HG02938 (cell line): ENCODE measurements around the gene PRSS23.

Experiments
- ATAC-seq: cut with Tn5 transposase; IDR thresholded peaks from one replicate; pipeline ENCODE4 v1.9.1; 2021; ENCODE audit warnings: mild to moderate bottlenecking, moderate library complexity; ENCODE audit not compliant: unreplicated experiment

Gene PRSS23

DNA sequence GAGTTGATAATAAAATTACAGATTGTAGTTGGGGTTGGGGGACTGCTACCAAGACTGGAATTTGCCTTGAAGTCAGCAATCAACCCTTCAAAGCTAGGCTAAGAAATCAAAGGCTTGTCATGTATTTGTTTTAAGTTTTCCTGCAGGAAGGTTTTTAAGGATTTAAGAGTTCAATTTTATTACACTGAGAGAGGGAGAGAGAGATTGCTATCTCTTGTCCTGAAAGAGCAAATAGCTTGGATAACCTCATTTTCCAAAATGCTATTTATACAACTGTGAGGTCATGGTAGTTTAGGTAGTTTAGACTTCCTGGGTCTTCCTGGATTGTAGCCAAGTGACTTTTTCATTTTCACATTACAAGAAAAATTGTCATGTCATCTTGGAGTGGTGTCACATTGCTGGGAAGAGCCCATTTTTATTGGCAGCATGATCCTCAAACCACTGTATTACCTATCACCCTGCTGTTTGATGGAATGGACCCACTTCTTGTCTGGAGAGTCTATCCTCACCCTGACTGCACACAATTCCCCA is 10.1 kb upstream of the PRSS23 start:
- no peak for ATAC-seq

DNA sequence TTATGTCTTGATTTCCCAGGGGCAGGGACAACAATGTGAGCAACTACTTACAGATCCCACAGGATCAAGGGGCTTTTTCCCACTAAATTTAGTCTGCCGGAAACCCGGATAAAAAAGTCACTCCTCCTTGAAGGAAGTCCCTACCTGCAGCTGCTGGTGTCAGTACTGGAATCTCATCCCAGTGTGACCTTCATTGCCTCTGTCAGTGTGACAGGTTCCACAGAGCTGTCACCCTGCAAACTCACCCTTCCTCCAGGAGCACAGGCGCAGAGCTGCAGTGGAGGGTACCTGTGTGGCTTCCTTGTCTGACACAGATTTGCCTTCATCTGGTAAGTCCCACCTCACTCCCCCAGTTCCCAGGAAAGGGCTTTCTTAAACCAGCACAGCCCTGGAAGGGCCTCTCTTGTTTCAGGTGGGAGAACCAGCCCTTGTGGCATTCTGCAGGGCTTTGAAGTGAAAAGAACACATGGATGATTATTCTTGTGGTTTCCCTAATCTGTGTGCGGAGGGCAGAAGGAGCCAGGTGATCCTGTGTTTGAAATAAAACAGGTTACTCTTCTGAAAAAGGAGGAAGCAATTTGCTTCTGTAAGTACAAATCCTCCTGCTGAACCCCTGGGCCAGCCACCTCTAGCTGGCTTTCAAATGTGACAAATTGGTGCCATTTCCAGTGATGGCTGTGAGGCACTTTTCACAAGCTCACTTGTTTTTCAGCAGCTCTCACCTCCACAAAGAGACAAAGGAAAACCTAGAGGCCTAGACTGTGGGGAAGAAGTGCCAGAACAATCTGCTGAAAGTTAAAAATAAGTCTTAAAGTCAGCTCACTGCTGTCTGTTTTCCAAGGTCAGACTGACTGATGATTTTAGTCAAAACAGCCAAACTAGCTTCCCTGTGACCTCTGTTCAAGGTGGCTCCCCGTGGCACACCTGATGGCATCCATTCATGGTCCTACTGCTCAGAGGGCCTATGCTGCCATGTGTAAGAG is 9.2 kb upstream of the PRSS23 start:
- ATAC-seq = no peak

DNA sequence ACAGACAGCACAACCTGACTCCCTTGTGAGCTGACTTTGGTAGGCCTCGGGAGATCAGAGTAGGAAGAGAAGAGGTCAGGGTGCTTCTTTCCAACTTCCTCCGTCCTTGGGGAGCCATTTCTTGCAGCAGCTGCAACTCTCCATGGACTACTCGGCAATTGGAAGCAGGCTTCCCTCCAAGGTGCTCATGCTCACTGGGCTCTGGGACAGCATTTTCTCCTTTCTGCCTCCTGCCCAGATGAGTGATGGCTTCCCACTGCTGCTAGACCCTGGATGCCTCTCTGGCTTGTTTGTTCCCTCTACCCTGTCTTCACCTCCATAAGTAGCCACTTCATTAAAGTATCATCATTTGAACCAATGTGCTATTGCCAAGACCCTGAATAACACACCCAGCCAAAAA is 8.2 kb upstream of the PRSS23 start:
- no peak for ATAC-seq

DNA sequence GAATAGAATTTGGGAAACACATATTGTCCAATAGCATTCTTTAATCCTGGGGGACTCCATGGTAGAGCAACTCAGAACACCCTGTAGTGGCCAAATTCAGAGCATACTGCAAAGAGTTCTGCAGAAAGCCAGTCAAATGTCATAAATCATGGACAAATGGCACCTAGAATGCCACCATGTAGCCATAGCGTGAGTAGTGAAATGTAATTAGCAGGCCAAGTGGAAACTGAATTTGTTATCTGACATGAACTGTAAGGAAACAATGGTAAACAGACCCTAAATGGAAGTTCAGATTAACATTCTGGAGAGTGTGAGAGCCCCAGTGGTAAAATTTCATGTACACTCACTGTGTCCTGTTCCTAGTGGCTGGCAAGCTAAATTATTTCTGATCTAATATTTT is 7.0 kb upstream of the PRSS23 start:
- ATAC-seq = no peak

DNA sequence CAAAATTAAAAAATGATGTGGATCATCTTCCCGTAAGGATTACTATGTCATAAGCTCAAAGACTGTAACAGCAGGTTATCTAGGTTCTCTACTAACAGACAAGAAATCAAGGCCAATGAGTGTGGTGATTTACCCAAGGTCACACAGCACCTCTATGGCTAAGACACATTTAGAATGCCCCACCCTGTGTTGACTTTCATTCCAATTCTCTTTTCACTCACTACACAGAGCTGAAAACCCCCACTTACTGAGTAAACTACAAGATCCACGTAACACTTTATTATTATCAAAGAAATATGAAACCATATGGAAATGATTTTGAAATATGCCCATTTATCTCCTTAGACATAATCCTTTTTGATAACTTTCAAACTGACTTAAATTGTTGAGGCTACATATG is 4.8 kb upstream of the PRSS23 start:
- ATAC-seq = no peak

DNA sequence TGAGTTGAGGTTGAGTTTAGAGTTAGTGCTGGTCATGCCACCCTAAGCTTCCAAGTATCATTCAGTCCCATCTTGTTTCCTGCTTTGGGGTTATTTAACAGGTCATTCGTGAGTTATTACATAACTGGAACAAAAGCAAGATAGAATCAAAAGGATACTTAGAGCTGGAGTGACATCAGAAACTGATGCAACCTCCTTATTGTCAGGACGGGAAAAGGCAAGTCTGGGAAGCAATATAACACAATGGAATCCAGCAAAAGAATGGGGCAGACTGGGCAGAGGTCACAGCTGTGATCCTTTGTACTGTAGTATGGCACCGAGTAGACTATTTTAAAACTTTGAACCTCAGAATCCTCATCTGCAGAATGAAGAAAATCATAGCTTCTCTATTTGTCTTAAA is 4.4 kb upstream of the PRSS23 start:
- no peak for ATAC-seq

DNA sequence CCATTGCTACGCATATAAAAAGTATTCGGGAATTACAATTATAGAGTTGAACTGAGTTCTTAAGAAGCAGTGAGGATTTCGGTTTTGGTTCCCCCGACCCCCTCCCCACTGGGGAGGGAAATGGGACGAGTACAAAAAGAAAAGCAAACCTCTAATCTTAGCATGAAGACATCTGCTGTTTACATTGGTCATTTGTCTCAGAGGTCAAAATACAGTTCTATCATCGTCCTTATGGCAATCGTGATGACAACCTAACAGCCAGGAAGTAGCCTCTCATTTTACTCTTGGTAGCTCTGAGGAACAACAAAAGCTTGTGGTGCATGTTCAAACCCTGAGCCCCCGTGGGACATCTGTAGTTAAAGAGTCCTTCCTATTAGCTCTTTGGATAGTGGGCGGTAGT is 3.2 kb upstream of the PRSS23 start:
- no peak for ATAC-seq

DNA sequence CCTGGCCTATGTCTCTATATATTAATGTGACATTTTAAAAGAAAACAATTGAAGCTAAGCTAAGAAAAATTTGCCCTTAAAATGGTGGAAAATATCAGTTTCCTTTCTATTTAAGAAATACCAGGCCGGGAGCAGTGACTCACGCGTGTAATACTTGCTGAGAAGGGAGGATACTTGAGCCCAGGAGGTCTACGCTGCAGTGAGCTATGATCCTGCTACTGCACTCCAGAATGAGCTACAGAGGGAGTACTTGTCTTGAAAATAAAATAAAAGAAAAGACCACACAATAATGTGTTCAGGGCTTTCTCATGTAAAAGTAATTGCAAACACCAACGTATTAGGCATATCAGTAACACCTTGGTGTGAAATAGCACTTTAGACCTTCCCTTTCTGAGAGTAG is 1.4 kb upstream of the PRSS23 start:
- no peak for ATAC-seq

DNA sequence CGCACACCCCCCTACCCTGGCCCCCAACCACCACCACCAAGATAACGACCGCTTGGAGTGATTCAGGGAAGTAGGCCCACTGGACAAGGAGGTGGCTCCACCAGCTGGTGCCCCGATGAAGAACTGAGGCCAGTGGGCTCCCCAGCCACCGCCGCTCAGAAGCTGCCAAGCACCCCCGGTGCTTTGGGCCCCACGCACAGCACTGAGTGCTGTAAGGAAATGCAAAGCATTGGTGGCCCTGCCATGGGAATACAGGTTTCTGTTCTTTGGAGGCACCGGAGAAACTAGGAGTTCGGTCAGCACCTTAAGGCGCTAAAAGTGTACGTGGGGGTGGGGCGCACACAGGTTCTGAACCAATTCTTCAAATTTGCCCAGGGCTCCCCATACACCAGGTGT is 664 bp upstream of the PRSS23 start:
- no peak for ATAC-seq

DNA sequence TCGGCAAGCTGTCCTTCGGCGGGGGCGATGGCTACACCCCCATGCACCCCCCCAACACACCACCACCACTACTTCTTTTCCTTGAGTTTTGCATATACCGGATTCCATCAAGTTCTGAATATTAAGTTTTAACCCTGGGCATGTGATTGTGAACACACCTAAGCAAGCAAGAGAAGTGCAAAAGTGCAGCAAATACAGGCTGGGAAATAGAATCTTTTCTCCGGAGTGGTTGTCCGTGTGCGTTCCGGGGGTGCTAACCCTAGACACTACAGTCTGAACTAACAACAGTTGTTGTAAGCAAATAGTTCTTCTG is 574 bp downstream of the PRSS23 start:
- no peak for ATAC-seq

DNA sequence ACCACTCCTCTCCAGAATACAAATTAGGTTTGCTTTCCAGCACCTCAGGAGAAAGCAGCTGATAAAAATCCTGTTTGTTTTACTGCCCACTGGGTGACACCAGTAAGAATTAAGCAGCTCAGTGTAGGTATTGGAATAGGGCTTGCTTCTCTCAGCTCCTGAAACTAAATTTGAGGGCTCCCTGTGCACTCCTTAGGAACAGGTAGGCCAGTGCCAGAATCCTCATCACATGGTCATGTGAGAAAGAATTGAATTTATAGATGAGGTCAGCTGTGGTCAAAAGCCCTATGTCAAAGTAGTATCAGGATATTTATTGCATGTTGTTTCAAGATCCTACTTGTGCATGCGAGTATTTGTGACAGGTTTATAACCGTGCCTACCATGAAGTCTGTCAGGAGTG is 1.0 kb downstream of the PRSS23 start:
- ATAC-seq = no peak

DNA sequence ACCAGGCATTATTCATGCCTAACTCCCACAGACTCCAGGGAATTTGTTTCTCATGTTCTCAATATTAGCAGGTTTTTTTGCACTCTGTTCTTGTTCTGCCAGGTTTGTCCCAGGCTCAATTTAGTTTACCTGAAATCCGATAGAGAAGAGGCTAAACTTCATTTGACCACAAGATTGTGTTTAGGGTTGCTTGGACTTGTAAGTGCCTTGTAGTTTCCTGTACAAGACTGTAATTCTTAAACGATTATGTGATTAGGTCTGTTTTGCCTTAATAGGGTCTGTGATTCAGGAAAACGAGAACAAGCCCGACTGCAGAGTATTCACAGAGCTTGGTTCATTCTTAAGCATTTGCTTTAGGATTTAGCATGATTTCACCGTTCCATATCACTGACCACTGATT is 1.8 kb downstream of the PRSS23 start:
- ATAC-seq = no peak

DNA sequence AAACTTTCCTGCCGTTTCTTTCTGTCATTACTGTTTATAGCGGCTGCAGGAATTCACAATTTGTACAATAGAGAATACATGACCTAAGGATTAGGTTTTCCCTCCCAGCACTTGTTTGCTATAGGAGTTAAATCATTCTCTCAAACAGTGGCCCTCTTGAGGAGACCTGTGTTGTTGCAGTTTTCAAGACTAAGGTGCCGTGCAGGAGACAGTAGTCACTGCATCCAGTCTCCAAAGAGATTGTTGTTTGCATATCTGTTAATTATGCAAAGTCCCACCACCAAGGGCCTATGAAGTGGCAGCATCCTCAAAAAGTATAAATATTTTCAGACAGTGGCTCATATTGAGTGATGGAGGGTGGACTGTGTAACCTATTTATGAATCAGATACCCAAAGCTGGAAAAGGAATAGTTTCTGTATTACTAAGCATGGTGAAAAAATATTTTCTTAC is 2.3 kb downstream of the PRSS23 start:
- ATAC-seq = peak; percentile 61

DNA sequence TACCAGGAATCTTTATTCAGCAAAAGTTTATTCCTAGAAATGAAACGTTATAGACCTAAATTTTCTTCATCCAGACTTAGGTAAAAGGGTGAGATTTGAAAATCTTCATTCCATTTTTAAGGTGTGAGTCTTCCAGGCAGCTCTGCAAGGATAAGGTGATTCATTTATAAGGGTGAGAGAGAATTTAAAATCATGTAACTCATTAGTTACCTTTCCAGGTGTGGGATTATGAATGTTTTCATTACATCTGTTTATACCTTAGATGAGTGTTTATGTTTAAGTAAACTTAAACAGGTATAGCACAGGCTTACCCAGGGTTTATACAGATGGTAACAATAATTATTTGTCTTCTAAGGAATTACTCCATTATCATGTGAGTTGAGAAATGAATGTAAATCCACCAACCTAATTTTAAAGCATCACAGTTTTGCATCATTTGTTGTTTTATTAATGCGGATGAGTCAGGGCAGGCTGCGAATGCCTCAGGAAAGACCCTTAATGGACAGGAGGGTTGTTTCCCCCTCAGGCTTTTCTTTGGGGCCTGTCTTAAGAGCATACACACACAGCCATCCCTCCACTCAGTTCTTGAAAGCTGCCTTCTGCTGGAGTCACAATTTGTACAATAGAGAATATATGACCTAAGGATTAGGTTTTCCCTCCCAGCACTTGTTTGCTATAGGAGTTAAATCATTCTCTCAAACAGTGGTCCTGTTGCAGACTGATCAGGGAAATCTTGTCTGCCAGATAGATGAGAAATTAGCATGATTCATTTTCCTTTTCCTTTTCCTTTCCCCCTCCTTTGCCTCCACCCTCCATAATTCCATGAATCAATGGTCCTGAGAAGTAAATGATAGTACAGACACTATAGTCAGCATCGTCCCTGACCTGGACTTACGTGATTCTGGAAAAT is 3.0 kb downstream of the PRSS23 start:
- no peak for ATAC-seq

DNA sequence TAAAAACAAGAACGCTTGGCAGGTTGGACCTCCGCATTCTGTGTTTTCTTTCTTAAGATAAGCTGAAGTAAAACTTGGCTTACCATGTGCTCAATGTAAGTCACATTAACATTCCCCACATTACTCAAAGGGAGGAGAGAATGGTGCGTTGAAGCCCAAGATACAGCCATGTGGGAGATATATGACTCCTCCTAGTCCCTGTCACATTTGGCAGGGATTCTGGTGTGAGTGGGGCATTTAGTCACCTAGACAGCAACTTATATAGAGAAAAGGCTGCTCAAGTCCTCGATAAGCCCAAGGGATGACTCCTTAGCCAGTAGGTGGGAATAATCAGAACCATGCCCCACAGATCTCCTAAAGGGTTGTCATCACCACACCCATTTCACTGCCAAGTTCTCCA is 4.6 kb downstream of the PRSS23 start:
- ATAC-seq = no peak

DNA sequence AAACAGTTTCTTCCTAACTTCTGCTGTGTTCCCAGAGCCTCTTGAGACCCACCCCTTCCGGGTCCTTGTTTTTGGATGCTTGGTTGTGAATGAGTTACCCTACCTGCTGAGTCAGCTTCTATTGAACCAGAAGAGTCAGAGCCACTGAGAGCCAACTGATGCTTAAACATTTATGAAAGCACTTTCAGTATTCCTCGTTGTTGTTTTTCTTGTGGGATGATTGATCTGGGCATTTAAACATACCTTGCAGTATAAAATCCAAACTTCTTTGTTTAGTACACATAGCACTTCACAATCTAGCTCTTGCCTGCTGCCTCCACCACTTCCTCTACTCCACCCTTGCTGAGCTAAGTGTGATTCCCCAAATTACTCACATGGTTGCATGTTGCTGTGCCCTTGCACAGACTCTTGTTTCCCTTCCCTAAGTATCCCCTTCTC is 5.5 kb downstream of the PRSS23 start:
- peak; percentile 81 for ATAC-seq

DNA sequence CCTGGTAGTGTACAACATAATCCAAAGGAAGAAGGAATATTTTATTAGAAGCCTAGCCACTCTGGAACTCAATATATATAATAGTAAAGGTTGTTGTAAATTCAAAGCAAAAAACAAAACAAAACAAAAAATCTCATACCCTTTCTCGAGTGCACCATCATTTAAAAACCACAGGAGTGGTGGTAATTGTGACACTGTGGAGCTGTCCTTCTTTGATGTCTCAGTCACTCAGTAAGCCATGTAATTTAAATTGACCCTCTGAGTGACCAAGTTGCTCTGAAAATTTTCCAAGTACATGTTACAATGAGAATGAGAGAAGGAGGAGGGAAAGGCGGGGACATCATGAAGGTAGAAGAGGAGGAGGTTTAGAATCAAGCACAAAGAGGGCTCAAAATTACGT is 6.6 kb downstream of the PRSS23 start:
- ATAC-seq = no peak

DNA sequence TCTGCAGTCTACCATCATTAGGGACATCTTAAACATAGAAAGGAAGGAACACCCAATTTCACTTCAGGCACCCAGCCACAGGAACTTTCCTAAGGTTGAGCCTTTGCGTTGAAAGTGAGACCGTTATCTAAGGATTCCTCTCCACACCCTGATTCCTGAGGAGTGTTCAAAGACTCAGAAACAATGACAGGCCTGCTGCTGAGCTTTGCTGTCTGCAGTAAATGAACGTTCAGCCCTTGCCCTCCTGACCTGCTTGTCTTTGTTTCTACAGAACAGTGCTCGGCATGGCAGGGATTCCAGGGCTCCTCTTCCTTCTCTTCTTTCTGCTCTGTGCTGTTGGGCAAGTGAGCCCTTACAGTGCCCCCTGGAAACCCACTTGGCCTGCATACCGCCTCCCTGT is 7.0 kb downstream of the PRSS23 start:
- ATAC-seq = no peak

DNA sequence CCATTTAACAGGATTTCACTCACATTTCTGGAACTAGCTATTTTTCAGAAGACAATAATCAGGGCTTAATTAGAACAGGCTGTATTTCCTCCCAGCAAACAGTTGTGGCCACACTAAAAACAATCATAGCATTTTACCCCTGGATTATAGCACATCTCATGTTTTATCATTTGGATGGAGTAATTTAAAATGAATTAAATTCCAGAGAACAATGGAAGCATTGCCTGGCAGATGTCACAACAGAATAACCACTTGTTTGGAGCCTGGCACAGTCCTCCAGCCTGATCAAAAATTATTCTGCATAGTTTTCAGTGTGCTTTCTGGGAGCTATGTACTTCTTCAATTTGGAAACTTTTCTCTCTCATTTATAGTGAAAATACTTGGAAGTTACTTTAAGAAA is 9.2 kb downstream of the PRSS23 start:
- ATAC-seq = no peak

DNA sequence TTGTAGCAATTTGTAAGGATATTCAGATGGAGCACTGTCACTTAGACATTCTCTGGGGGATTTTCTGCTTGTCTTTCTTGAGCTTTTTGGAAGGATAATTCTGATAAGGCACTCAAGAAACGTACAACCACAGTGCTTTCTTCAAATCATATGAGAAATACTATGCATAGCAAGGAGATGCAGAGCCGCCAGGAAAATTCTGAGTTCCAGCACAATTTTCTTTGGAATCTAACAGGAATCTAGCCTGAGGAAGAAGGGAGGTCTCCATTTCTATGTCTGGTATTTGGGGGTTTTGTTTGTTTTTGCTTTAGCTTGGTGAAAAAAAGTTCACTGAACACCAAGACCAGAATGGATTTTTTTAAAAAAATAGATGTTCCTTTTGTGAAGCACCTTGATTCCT is 9.9 kb downstream of the PRSS23 start:
- no peak for ATAC-seq

DNA sequence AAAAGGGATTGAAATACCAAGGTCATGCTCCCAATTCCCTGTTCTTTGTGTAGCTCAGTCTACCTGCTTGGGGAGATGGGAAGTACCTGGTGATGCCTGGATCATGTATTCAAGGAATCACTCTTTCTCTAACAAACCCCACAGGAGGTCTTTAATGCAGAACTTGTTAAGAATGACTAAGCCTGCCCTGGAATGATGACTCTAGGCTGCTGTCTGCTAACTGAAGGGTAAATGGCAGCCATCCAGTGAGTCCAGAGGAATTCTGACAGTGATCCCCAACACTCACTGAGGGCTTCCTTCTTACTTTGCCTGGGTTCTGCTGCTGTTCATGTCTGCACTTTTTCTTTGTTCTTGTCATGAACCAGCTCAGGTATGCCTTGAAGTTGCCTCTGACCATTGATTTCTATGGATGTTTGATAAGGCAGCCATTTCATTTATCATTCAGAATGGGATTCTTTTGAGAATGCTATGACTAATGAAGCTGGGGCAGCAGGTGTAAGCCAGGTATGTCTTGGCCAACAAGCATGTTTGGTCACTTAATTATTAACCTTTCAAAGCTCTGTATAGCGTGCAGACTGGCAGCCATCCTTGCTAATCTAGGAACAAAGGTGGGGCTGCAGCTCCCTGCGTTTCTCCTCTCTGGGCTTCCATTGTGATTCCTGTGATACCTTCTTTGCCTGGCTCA is 11.4 kb downstream of the PRSS23 start:
- no peak for ATAC-seq
